AG09319 (cell line): Measurements from ENCODE around the gene SERPINB10.

Experiments
- DNase-seq: peaks from one replicate; pipeline ENCODE4 v3.0.0-alpha.2; 2010; ENCODE audit warnings: low read depth; ENCODE audit errors: extremely low read depth
- TF ChIP-seq, protein P1 (sequence below): IDR thresholded peaks from 2 replicates; pipeline ENCODE4 v1.5.1; 2011; ENCODE audit warnings: low read depth, mild to moderate bottlenecking, inconsistent platforms, low read length, moderate library complexity

The SERPINB10 gene

DNA sequence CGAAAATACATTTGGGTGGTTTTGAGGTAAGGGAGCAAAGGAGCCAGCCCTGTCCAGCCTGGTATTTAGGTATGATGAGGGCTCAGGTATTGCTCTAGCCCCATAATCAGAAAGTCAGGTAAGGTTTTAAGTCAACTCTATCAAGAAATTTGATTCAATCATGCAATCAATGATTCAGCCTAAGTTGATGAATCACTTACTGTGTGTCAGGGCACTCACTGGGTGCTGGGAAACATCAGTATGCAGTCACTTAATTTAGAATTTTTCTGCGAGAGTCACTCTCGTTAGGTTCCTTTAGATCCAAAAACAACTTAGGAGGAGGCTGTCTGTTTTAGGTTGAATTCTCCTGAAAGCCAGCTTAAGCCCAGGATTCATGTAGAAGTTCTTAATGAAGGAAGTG is 37.9 kb upstream of the SERPINB10 start:
- DNase-seq = no peak
- TF ChIP-seq, protein P1, sequence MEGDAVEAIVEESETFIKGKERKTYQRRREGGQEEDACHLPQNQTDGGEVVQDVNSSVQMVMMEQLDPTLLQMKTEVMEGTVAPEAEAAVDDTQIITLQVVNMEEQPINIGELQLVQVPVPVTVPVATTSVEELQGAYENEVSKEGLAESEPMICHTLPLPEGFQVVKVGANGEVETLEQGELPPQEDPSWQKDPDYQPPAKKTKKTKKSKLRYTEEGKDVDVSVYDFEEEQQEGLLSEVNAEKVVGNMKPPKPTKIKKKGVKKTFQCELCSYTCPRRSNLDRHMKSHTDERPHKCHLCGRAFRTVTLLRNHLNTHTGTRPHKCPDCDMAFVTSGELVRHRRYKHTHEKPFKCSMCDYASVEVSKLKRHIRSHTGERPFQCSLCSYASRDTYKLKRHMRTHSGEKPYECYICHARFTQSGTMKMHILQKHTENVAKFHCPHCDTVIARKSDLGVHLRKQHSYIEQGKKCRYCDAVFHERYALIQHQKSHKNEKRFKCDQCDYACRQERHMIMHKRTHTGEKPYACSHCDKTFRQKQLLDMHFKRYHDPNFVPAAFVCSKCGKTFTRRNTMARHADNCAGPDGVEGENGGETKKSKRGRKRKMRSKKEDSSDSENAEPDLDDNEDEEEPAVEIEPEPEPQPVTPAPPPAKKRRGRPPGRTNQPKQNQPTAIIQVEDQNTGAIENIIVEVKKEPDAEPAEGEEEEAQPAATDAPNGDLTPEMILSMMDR = no peak

DNA sequence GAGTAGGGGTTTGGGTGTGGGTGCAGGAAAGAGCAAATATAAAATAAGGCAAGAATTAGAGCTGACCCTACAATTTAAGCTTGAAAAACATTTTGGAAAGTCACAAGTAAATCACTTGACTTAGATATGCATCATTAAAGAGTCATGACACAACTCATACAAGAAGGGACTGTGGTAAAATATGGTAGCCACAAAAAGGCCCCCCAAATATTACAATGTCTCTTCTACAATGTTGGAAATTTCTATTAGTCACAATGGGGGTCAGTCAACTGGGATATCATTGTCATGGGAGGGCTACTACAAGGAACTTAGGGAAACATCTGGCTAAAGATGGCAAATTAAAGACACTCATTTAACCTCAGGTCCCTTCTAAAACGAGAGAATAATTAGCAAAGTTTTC is 35.9 kb upstream of the SERPINB10 start:
- TF ChIP-seq, protein P1 = no peak
- no peak for DNase-seq

DNA sequence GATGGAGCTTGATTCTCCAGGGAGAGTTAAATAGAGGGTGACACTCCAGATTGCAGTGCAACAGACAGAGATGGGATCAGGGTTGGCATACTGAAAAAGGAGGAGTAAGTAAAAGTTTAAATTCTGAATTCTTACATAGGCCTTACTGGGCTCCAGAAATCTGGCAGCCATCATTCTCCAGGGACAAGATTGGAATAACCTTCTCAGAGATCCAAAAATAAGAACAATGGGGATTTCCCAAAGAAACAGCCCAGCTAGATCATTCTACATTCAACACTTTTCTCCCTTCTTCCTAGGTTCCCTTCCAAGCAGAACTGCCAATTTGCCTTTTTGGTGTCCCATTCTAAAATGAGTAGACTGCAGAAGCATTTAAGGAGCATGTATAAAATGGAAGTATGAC is 35.2 kb upstream of the SERPINB10 start:
- TF ChIP-seq, protein P1 = no peak
- DNase-seq = no peak

DNA sequence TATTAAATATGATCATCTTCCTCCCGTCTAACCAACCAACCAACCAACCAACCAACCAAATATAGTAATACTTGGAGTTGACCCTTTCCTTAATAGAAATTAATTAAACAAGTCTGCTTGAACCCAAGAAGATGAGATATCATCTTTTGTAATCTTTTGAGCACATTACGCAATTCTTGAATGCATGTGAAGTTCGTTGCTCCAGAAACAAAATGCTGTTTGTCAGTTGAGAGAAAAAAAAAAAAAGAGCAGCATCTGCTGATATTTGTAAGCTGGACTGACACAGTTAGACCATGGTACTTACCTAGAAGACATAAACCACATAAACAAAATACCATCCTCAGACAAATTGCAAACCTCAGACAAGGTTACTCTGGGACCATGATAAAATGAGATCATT is 29.4 kb upstream of the SERPINB10 start:
- peak; percentile 31 for DNase-seq
- TF ChIP-seq, protein P1 = no peak

DNA sequence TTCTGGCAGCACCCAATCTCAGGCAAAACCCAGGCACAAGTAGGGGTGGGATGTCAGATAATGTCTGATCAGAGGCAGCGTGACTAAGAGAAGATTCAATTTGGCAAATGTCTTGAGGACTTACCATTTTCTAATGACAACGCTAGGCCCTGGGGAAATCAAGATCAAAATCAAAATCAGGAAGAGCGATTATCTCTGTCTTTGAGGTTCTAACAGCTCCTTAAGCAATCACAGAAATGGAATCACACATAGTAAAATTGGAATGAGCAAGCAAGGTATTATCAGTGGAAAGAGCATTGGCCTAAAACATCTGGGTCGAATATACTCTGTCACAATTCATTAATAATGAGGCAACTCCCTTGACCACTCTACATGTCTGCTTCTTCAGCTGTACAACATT is 28.8 kb upstream of the SERPINB10 start:
- no peak for DNase-seq
- TF ChIP-seq, protein P1 = no peak

DNA sequence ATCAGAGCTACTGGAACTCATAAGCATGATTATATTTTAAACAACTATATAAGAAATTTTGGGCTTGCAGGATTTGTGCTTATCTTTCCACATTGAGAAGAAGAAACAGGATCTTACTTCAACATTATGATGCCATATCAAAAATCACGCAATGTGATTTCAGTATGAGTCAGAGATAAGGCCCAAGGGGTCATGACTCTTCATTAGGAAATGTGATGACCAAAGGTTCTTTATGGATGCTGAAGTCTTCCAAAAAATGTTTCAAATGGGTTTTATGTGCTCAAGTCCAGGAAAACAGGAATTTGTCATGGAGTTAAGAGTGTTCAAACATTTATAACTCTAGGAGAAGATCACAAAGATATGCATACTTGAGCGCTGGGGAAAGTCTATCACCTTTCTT is 28.0 kb upstream of the SERPINB10 start:
- TF ChIP-seq, protein P1 = no peak
- DNase-seq = no peak

DNA sequence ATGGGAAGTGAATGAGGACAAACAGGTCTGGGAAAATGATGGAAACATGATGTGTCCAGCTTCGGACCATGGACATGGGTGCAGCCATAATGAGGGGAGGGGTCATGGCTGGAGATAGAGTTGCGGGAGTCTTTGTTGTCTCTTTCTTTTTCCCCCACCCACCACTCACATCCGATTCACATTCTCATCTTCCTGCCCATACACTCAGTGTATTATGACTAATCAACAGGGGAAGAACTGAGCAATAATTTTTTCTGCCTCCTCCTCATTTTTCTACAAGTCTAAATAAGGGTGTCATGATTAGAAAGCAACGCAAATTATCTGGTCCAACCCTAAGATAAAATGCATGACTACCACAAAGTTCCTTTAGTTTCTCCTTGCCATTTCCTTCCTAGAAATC is 25.9 kb upstream of the SERPINB10 start:
- TF ChIP-seq, protein P1 = no peak
- no peak for DNase-seq
